HCT116 (cell line): ENCODE results near the gene PIPOX.

Experiments used
- CTCF ChIP-seq, 3 experiments: fragments of 200-600 bp in 1 of 3; sonication (generic) in 1 of 3; IDR thresholded peaks in 2 of 3; conservative IDR thresholded peaks in 1 of 3; 2 replicates each; pipeline ENCODE4 v1.5.1; 2012 to 2017; ENCODE audit warnings: low read depth in 2 of 3, low read length in 2 of 3, antibody characterized with exemption in 1 of 3, borderline replicate concordance in 1 of 3, control low read depth in 1 of 3, mild to moderate bottlenecking in 1 of 3, mixed read lengths in 1 of 3, mixed run types in 1 of 3, moderate library complexity in 1 of 3; ENCODE audit not compliant: insufficient read depth in 1 of 3
- EZH2 ChIP-seq: fragments of 200-600 bp; sonication (generic); IDR thresholded peaks from 2 replicates; pipeline ENCODE4 v1.6.1; 2017; ENCODE audit warnings: antibody characterized with exemption, mixed run types
- EZH2phosphoT487 ChIP-seq: fragments of 200-600 bp; IDR thresholded peaks from 2 replicates; pipeline ENCODE4 v1.6.1; 2018; ENCODE audit warnings: antibody characterized with exemption, borderline replicate concordance
- MAX ChIP-seq: IDR thresholded peaks from 2 replicates; pipeline ENCODE4 v1.6.1; 2012
- POLR2A ChIP-seq: IDR thresholded peaks from 2 replicates; pipeline ENCODE4 v1.7.0; 2011; ENCODE audit warnings: borderline replicate concordance; ENCODE audit not compliant: insufficient read depth, insufficient read length; ENCODE audit errors: extremely low read depth
- POLR2AphosphoS5 ChIP-seq: IDR thresholded peaks from 2 replicates; pipeline ENCODE4 v1.6.1; 2011; ENCODE audit warnings: mild to moderate bottlenecking, low read depth, low read length, moderate library complexity
- SP1 ChIP-seq: IDR thresholded peaks from 2 replicates; pipeline ENCODE4 v1.6.1; 2012; ENCODE audit warnings: low read depth
- TCF7L2 ChIP-seq: IDR thresholded peaks from 2 replicates; pipeline ENCODE4 v1.7.0; 2011; ENCODE audit warnings: borderline replicate concordance, inconsistent platforms; ENCODE audit not compliant: insufficient read depth, insufficient read length; ENCODE audit errors: extremely low read depth
- ZBTB33 ChIP-seq: IDR thresholded peaks from 2 replicates; pipeline ENCODE4 v1.6.1; 2011; ENCODE audit warnings: mild to moderate bottlenecking, low read length, moderate library complexity; ENCODE audit not compliant: insufficient replicate concordance; ENCODE audit errors: extremely low read depth

- TF ChIP-seq POLR2A (no peak), EZH2phosphoT487 (no peak), EZH2 (no peak), POLR2AphosphoS5 (no peak), TCF7L2 (no peak), CTCF (IDR thresholded peaks at IDR 0.05 in 2 of 3, conservative IDR thresholded peaks at IDR 0.05 in 1 of 3; ENCODE audit: borderline replicate concordance in 1 of 3, insufficient read depth in 1 of 3, low read depth in 2 of 3, low read length in 2 of 3) (no peak), SP1 (no peak), ZBTB33 (no peak), MAX (no peak)
Measured at GRCh38 chr17:29080323-29080722, 37.4 kb downstream of the PIPOX start.
